Ishikawa (cell line): Measurements from ENCODE around the gene CBLC.

Experiments used
- CEBPB ChIP-seq: IDR thresholded peaks from 2 replicates; pipeline ENCODE4 v1.6.1; 2012
- CREB1 ChIP-seq: IDR thresholded peaks from 2 replicates; pipeline ENCODE4 v1.6.1; 2012; ENCODE audit warnings: low read depth
- EGR1 ChIP-seq: IDR thresholded peaks from 2 replicates; pipeline ENCODE4 v1.6.1; 2012
- EP300 ChIP-seq: IDR thresholded peaks from 2 replicates; pipeline ENCODE4 v1.6.1; 2012; ENCODE audit warnings: borderline replicate concordance
- NFIC ChIP-seq: IDR thresholded peaks from 2 replicates; pipeline ENCODE4 v1.6.1; 2012
- RAD21 ChIP-seq: IDR thresholded peaks from 2 replicates; pipeline ENCODE4 v1.6.1; 2012; ENCODE audit warnings: low read depth
- TAF1 ChIP-seq: IDR thresholded peaks from 2 replicates; pipeline ENCODE4 v1.6.1; 2012; ENCODE audit warnings: low read depth, mild to moderate bottlenecking
- TCF12 ChIP-seq: IDR thresholded peaks from 2 replicates; pipeline ENCODE4 v1.6.1; 2012; ENCODE audit warnings: low read depth
- YY1 ChIP-seq: IDR thresholded peaks from 2 replicates; pipeline ENCODE4 v1.6.1; 2012; ENCODE audit warnings: low read depth
- TF ChIP-seq, protein P1 (sequence below): IDR thresholded peaks from 2 replicates; pipeline ENCODE4 v1.6.1; 2012; ENCODE audit warnings: low read depth, mild to moderate bottlenecking
- TF ChIP-seq, protein P2 (sequence below): IDR thresholded peaks from 2 replicates; pipeline ENCODE4 v1.6.1; 2012

DNA sequence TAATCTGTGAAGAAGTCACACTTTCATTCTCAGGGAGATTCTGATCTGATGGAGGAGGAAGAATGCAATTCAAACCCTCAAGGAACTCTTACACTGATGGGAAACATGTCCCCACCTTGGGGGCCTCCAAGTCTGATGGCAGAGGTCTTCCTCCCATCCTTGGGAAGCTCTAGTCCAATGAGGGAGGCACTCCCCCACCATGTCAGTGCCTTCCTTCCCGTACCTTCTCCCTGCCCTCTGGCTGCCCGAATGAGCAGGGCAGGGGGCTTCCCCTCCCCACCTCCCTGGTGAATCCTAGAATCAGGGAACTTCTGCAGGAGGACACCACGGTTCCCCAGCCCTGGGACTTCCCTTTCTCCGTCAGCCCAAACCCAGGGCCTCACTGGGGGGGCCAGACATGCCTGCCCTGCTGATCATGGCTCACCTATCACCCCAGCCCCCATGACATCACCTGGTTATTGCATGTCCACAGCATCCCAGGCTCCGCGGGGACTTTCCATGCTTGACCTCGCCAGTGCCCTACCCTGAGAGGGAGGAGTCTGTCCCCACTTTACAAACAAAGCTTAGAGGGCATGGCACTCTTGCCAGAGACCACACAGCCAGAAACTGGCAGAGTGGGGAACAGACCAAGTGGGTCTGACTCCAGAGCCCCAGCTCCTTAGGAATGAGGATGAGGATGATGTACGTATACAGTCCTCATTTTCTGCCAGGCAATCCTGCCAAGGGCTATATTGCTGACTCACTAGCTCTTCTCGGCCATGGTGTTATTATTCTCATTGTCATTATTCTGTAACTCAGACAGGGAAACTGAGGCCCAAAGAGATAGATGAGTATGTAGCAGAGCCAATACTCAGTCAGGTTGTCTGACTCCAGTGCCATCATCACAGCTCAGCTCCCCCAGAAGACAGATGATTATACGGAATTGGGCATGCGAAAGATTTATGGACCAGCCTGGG lies 38.8 kb upstream of the CBLC start:
- TF ChIP-seq EGR1, result no peak
- no peak for TF ChIP-seq EP300
- TF ChIP-seq YY1, result no peak
- TF ChIP-seq CEBPB, result no peak
- TF ChIP-seq, protein P1, sequence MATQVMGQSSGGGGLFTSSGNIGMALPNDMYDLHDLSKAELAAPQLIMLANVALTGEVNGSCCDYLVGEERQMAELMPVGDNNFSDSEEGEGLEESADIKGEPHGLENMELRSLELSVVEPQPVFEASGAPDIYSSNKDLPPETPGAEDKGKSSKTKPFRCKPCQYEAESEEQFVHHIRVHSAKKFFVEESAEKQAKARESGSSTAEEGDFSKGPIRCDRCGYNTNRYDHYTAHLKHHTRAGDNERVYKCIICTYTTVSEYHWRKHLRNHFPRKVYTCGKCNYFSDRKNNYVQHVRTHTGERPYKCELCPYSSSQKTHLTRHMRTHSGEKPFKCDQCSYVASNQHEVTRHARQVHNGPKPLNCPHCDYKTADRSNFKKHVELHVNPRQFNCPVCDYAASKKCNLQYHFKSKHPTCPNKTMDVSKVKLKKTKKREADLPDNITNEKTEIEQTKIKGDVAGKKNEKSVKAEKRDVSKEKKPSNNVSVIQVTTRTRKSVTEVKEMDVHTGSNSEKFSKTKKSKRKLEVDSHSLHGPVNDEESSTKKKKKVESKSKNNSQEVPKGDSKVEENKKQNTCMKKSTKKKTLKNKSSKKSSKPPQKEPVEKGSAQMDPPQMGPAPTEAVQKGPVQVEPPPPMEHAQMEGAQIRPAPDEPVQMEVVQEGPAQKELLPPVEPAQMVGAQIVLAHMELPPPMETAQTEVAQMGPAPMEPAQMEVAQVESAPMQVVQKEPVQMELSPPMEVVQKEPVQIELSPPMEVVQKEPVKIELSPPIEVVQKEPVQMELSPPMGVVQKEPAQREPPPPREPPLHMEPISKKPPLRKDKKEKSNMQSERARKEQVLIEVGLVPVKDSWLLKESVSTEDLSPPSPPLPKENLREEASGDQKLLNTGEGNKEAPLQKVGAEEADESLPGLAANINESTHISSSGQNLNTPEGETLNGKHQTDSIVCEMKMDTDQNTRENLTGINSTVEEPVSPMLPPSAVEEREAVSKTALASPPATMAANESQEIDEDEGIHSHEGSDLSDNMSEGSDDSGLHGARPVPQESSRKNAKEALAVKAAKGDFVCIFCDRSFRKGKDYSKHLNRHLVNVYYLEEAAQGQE, result no peak
- TF ChIP-seq, protein P2, sequence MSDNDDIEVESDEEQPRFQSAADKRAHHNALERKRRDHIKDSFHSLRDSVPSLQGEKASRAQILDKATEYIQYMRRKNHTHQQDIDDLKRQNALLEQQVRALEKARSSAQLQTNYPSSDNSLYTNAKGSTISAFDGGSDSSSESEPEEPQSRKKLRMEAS, result no peak
- TF ChIP-seq TAF1, result no peak
- TF ChIP-seq RAD21, result no peak
- TF ChIP-seq NFIC, result no peak
- no peak for TF ChIP-seq CREB1
- no peak for TF ChIP-seq TCF12
